HG03064 (cell line): ENCODE results near the gene KCTD4.
"Not testable (repeated sequence)": the region's sequence is repeated elsewhere in the genome, so short reads cannot be mapped to it uniquely, and the experiment has no call there.

Source experiments
- ATAC-seq: cut with Tn5 transposase; IDR thresholded peaks from one replicate; pipeline ENCODE4 v1.9.1; 2021; ENCODE audit warnings: low read depth; ENCODE audit not compliant: unreplicated experiment

The KCTD4 gene

GRCh38 chr13:45200701-45201232 is at the start of gene KCTD4:
KCTD4 (minus strand) TSS chr13:45201045; CDS start chr13:45194567, 6,478 bp downstream.
- no peak for ATAC-seq

- no peak for ATAC-seq
Measured at GRCh38 chr13:45249662-45250061, 48.8 kb upstream of the KCTD4 start.

DNA sequence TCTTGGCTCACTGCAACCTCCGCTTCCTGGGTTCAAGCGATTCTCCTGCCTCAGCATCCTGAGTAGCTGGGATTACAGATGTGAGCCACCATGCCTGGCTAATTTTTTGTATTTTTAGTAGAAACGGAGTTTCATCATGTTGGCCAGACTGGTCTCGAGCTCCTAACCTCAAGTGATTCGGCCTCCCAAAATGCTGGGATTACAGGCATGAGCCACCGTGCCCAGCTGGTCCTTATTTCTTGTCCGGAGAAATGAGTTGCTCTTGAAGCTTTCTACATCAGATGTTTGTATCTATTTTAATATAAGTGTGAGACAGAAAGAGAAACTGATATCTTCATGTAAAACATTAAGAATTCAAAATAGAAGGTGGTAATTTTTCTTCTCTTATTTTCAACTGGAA is 43.9 kb upstream of the KCTD4 start:
- ATAC-seq, result not testable (repeated sequence)

GRCh38 chr13:45243077-45243476 is 42.2 kb upstream of the KCTD4 start:
- ATAC-seq, result no peak

GRCh38 chr13:45242524-45242923 is 41.7 kb upstream of the KCTD4 start:
- ATAC-seq, result no peak

DNA sequence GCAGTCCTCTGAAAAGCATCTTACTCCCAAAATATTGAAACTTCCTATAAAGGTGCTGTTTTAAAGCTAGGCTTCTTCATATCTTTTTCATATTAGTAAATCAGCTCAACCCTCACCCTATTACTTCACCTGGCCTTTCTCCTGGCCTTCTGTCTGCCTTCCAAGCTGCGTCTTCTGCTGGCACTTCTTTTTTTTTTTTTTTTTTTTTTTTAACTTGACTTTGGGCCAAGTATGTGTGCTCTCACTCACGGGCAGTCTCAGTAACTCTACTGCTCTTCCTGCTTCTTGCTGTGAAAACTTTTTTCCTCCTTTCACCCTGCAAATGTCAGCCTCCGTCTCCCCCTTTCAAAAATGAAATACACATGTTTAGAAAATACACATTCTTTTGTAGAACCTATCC is 41.2 kb upstream of the KCTD4 start:
- no peak for ATAC-seq

- ATAC-seq, result no peak
Measured at GRCh38 chr13:45240143-45240542, 39.3 kb upstream of the KCTD4 start.

DNA sequence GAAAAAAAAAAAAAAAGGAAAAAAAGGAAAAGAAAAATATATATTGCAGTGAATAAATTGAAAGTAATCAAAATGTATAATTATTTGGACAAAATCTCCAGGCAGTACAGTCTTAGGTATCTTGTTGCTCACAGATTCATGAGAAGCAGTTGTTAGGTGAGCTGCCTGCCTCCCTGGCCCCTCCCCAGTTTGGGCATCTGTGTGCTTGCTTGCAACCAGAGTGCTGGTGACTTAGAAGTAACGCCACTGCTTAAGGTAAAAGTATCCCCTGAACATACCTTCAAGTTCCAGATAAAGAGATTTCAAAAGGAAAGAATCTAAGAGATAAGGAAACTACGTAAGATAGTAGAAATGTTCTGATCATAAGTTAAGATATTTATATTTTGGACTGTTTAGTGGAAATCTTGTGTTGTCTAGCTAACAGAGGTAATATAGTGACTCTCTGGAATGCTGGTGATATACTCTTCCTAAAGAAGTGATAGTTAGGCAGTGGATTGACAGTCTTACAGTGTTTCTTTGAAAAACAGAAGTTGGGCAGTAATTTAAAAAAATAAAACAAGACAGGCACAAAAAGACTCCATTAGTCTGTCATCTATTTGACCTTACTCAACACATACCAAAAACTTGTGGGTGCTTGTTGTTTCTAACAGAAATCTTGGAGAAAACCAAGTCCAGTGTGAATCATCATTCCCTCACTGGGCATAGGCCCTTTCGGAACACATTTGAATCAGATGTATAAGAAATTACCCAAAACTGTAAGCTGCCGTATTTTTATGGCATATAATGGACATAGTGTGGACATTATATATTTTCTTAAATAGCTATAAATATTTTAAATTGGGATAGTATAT is 38.3 kb upstream of the KCTD4 start:
- no peak for ATAC-seq

- ATAC-seq, result no peak
Measured at GRCh38 chr13:45232591-45232990, 31.7 kb upstream of the KCTD4 start.

DNA sequence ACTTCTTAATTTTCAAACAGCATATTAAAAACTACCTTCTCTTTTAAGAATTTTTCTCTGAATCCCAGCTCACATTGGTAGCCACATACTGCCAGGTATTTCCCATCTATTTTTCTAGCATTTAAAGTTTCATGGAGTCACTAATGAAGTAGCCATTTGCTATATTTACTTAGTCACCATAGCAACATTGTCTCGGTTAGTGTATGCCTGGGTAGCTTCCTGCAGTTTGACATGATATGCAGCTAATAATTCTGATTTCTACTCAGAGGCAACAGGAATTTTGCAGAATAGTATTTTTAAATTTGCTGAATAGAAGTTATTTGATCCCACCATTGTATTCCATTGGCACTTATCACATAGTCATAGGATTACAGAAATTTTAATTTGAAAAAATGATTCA is 30.9 kb upstream of the KCTD4 start:
- no peak for ATAC-seq

DNA sequence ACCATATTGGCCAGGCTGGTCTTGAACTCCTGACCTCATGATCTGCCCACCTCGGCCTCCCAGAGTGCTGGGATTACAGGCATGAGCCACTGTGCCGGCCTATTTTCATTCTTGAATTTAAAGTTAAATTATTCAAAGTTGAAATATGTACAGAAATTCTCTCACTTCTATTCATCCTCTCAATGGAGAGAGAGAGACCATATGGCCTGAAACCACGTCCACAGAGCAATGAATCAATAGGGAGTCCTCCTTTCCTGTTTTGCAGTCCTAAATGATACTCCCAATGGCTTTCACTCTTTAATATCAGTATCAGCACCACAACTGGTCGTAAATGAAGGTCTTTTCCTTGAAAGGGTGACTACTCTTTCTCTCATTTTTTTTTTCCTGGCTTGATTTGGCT is 30.5 kb upstream of the KCTD4 start:
- ATAC-seq, result no peak

GRCh38 chr13:45229172-45229571 is 28.3 kb upstream of the KCTD4 start:
- ATAC-seq, result no peak

- no peak for ATAC-seq
Measured at GRCh38 chr13:45228002-45228401, 27.2 kb upstream of the KCTD4 start.

GRCh38 chr13:45226024-45226423 is 25.2 kb upstream of the KCTD4 start:
- no peak for ATAC-seq

DNA sequence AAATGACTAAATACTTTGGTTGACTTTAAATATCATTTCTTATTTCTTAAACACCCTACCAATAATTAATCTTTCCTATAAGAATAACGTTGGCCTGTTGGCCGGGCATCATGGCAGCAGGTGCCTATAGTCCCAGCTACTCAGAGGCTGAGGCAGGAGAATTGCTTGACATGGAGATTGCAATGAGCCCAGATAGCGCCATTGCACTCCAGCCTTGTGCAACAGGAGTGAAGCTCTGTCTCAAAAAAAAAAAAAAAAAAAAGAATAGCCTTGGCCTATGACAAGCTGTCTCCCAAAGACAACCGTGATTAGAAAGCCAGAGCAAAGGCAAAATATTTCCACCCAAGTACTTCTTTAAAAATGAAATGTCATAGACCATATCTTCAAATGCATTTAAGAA is 24.5 kb upstream of the KCTD4 start:
- ATAC-seq, result no peak

DNA sequence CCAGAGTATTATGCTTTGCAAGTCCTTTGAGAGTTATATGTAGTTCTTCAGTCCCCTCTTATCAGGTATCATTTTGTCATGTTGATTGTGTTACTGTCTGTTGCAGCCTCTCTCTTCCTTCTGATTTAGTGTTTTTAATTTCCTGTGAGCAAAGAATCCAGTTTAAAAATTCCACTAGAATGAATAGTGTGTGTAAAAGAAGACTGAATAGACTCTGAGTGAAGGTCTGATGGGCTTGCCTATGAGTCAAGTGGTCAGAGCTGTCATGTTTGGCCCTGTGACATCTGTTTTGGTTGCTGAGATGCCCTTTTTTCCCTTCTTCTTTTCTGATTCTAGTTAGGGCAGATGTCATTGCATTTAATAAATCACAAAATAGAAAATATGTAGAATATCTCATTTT is 23.3 kb upstream of the KCTD4 start:
- ATAC-seq, result no peak

DNA sequence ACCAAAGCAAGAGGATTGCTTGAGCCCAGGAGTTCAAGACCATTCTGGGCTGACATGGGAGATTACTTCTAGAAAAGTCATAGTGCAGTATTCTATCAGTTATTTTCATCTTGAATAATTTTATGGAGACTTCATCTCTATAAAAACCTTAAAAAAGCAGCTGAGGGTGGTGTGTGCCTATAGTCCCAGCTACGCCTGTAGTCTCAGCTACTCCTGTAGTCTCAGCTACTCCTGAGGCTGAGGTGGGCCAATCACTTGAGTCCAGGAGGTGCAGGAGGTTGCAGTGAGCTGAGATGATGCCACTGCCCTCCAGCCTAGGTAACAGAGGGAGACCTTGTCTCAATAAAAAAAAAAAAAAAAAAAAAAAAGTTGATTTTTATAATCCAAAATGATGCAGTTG is 22.1 kb upstream of the KCTD4 start:
- ATAC-seq, result no peak

DNA sequence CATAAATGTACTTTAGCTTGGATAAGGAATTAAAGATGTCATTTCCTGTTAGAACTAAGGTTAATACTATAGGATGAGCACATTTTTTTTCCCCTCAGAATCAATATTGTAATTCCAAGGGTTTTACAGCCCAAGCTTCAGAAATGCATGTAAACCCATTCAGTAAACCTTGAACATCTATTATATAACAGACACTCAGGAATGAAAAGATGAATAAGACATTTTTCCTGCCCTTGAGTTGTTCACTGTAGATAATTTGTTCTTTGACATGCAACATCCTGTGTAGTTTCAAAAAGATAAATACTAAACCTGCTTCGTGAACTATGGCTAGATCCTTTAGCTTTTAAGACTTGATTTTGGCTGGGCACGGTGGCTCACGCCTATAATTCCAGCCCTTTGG is 21.7 kb upstream of the KCTD4 start:
- ATAC-seq, result no peak

DNA sequence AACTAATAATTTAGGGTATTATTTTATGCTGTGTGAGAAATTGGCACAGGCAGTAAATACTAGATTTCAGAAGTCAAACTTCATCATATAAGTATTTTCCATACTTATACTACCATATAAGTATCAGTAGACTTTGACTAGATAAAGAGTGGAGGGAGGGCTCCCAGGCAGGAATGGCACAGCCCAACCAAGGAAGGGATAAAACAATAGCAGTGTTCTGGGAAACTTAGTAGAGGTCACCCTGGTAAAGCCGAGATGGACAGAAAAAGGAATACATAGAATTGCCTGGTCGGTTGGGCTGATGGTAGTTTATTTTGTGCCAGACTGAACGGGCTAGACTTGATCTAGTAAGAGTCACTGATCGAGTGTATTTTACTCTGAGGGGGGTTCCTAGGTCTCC is 19.6 kb upstream of the KCTD4 start:
- no peak for ATAC-seq

DNA sequence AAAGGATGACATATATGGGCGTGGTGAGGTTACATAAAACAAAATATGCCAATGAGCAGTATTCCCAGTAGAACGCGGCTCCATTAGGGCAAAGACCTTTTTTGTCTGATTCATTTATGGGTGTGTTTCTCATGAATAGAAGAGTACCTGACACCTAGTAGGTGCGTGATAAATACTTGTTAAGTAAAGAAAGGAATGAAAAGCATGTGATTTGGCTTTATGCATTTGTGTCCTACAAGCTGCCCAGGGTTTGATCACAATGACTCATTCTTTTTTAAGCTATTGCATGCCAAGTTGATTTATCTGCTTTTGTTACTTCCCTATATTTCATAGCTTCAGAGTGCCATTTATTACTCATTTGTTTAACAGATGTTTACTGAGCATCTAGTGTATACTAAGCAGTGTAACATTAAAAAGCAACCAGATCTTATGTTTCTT is 19.1 kb upstream of the KCTD4 start:
- no peak for ATAC-seq

GRCh38 chr13:45219123-45219891 is 18.5 kb upstream of the KCTD4 start:
- no peak for ATAC-seq

GRCh38 chr13:45218689-45219088 is 17.8 kb upstream of the KCTD4 start:
- ATAC-seq, result no peak
